ENCODE results near the gene KNSTRN. TPM values are rescaled to one million over a fixed set of nuclear protein-coding genes. Genes with fewer than 3 reads are reported as not detected.

KNSTRN gene
- 100 to 1,000 TPM in 1 of 2 donors, 10 to 100 TPM in 1; 36.1 to 115 TPM for total RNA-seq

GRCh38 chr15:40382580-40383456 lies at the start of gene KNSTRN:
Gene KNSTRN, plus strand, starts transcription at chr15:40382721. Its CDS starts 115 bp downstream, at chr15:40382836.

GRCh38 chr15:40340740-40341400 lies 41.7 kb upstream of the KNSTRN start, which contains the start of gene CCDC9B:
Gene CCDC9B, minus strand, starts transcription at chr15:40340939. Its CDS starts 120 bp downstream, at chr15:40340819.

DNA sequence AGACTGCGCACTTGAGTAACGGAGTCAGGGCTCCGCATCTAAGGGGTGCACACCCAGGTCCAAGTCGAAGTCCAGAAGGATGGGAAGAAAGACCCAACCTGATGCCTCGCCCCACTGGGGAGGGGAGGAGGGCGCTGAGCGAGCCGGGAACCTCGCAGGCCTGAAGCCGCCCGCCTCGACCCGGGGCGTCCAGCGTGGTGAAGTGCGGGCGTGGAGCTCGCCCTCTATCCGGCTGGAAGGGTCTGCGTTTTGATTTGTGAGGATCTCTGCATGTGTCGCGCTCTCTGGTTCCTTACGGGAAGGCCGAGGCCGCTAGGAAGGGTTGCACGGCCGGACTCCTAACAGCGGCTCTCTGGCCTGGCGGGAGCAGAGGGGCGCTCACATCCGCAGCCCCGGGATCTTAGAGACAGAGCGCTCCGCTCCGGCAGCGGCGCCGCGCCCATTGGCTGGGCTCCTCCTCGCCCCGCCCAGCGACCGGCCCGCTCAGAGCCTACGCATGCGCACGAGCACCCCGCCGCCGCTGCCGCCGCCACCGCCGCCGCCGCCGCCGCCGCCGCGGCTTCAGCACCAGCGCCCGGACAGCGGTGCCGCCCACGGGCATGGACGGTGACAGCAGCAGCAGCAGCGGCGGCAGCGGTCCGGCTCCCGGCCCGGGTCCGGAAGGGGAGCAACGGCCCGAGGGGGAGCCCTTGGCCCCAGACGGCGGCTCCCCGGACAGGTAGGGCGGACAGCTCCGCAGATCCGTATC lies 24.6 kb upstream of the KNSTRN start, which contains the start of gene DISP2:
TSS of gene DISP2 (plus strand) at position 497 of the 748 bp plus-strand sequence. CDS start at position 600, 103 bp downstream.

DNA sequence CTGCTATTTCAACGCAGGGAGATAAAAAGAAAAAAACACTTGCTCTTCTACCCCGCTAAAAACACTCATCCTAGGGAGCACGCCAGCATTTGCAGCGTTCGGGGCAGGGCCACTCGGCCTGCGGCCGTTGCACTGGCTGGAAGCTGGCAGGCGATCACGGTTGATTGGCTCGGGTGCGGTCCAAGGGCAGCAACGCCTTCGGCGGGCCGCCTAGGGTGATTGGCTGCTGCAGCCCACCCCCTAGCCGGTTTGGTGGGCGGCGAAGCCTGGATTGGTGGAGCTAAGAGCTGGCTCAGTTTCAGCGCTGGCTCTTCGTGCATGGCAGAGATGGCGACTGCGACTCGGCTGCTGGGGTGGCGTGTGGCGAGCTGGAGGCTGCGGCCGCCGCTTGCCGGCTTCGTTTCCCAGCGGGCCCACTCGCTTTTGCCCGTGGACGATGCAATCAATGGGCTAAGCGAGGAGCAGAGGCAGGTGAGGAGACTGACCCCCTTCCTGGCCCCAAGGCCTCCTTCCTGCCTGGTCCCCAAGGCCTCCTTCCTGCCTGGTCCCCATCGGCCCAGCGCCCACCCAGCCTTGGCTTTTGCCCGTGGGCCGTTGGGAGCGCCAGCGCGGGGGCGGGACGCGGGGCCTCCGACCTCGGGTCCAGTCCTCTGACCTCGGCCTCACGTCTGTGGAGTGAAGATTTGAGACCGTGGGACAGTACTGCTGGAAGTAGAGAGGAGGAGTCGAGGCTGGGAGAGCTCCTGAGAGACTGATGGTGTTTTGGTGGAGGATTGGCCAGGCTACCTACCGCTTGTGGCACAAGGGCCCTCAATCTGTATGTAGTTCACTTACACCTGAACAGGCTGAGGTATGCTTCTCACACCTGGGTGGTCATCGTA lies 23.2 kb downstream of the KNSTRN start, which contains the start of gene IVD:
TSS of gene IVD (plus strand) at position 295 of the 881 bp plus-strand sequence. CDS start at position 328, 33 bp downstream.

DNA sequence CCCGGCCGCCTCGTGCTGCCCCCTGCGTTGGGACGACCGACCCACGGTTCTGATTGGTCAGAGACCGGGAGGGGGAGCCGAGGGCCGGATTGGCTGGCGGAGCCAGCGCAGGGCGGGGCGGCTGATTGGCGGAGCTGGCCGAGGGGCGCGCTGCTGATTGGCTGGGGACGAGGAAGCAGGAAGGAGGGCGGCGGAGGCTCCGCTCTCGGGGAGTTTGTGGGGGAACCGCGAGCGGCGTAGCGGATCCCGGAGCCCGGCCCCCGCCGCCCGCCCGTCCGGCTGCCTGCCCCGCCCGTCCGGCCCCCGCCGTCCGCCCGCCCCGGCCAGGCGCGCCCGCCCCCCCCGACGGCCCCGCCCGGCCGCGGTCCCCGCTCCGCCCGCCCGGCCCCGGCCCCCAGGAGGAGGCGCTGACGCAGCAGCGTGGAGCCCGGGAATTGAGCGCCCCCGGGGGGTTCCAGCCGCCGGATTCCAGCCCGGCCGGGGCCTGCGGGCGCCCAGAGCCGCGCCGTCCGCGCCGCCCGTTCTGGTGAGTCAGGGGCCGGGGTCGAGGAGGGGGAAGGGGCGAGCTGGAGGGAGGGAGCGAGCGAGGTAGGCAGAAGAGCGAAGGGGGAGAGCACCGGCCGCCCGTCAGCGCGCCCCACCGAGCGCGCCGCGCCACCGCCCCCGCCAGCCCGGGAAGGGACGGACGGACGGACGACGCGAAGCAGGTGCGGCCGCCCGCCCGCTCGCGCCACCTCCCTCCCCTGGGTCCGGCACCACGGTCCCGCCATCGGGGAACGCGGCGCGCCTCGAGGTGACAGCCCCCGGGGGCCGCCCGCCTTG lies 58.4 kb downstream of the KNSTRN start, which contains the start of gene BAHD1:
TSS of gene BAHD1 (plus strand) at position 211 of the 822 bp plus-strand sequence. CDS start 17,512 bp downstream, outside the sequence.

Other genes starting within 250 kb of the KNSTRN start
- 10 to 100 TPM; 15.5 to 31.6 TPM for gene BUB1B, start 221.7 kb upstream of the KNSTRN start, total RNA-seq
- 1 to 10 TPM in 1 of 2 donors, under 1 TPM in 1; 1.00 to 1.4 TPM for gene PAK6, start 143.7 kb upstream of the KNSTRN start, total RNA-seq
- gene ANKRD63, start 99.7 kb upstream of the KNSTRN start, total RNA-seq, result not detected
- gene PLCB2, start 74.8 kb upstream of the KNSTRN start, total RNA-seq, result 1 to 10 TPM; 1.0 to 3.3 TPM
- gene INAFM2, start 59.0 kb upstream of the KNSTRN start, total RNA-seq, result 10 to 100 TPM in 1 of 2 donors, 1 to 10 TPM in 1; 5.2 to 10.7 TPM
- 10 to 100 TPM; 30.3 to 39.9 TPM for gene CCDC9B, start 41.8 kb upstream of the KNSTRN start, total RNA-seq
- not detected for gene PHGR1, start 31.7 kb upstream of the KNSTRN start, total RNA-seq
- under 1 TPM; 0.33 to 0.69 TPM for gene DISP2, start 24.5 kb upstream of the KNSTRN start, total RNA-seq
- gene IVD, start 23.1 kb downstream of the KNSTRN start, total RNA-seq, result 10 to 100 TPM; 33.6 to 40.6 TPM
- 1 to 10 TPM; 8.7 to 9.3 TPM for gene BAHD1, start 58.2 kb downstream of the KNSTRN start, total RNA-seq
- gene CHST14, start 88.3 kb downstream of the KNSTRN start, total RNA-seq, result 1 to 10 TPM; 8.9 to 9.7 TPM
- 10 to 100 TPM; 21.0 to 23.1 TPM for gene CCDC32, start 182.3 kb downstream of the KNSTRN start, total RNA-seq
- 10 to 100 TPM in 1 of 2 donors, 1 to 10 TPM in 1; 10.0 to 17.3 TPM for gene RPUSD2, start 186.6 kb downstream of the KNSTRN start, total RNA-seq
- 10 to 100 TPM; 14.5 to 22.6 TPM for gene KNL1, start 211.5 kb downstream of the KNSTRN start, total RNA-seq